ENCODE measurements around the gene HNRNPA2B1. TPM values are rescaled to one million over a fixed set of nuclear protein-coding genes. Genes with fewer than 3 reads are reported as not detected.
A peak's percentile ranks its signal among the peaks of the same experiment; 100 is the strongest.
"Not testable (repeated sequence)": the region's sequence is repeated elsewhere in the genome, so short reads cannot be mapped to it uniquely, and the experiment has no call there.

The HNRNPA2B1 gene
- total and polyA plus RNA-seq, 2 of the 4 experiments (the other 2 are of a cell fraction), result 49.3 to 515 TPM

DNA sequence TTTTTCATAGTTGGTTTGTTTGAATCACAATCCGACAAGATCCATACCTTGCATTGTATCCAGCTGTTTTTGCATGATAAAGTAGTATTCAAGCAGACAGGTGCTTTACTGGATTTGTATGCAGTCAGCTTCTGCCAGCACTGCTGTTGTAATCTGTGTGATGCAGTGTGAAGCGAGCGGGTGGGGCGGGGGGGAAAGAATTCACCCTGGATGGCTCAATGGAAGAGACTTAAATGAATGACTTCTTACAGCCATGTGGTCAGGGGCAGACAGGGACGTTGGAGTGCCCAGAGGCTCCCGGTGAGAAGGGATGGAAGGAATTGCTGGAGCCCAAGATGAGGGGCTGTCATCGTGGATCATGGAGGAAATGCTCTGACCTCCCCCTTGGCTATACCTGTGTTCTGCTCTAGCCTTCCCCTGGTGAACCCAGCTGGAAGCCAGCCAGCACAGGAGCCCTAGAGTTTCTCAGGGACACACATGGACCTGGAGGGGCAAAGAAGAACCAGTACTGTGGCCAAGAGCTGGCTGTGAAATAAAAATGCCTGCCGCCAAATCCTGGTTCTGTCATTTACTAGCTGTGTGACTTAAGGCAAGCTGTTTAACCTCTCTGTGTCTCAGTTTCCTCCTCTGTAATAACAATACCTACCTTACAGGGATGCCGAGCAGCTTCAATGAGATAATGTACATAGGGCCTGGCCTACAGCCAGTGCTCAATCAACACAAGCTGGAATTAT, 34.4 kb downstream of the HNRNPA2B1 start:
- Histone ChIP-seq H3K27ac (ENCODE audit: insufficient read depth, low read length) (no peak overlapping the region), H3K79me1 (ENCODE audit: low read depth in 1 of 2, low read length in 2 of 2) (peaks cover 3 to 18% of the 10 kb centered on the region in 2 experiments; a peak in 3 of 4 replicates), H4K20me1 (ENCODE audit: insufficient read depth, low read length) (no peaks in the 10 kb centered on the region), H2BK15ac (ENCODE audit: low read depth, low read length) (no peak overlapping the region), H2BK20ac (ENCODE audit: low read depth, low read length) (no peak overlapping the region), H3K23ac (ENCODE audit: low read depth, low read length) (no peak overlapping the region), H2AK9ac (replicated peaks; ENCODE audit: low read depth, low read length, poor library complexity) (no peak overlapping the region), H3K36me3 (ENCODE audit: control insufficient read depth, insufficient read depth, low read length) (no peaks in the 10 kb centered on the region), H3K14ac (replicated peaks; ENCODE audit: low read depth, low read length) (no peak overlapping the region), H2AFZ (replicated peaks; ENCODE audit: low read length, poor library complexity) (peak overlapping the region; percentile 8), H4K5ac (ENCODE audit: low read depth, low read length) (no peak overlapping the region), H4K8ac (ENCODE audit: low read depth in 2 of 2, low read length in 2 of 2) (no peak overlapping the region), H3K4me2 (ENCODE audit: low read depth, low read length) (no peak overlapping the region), H3K9ac (ENCODE audit: low read depth, low read length) (no peak overlapping the region), H3K56ac (ENCODE audit: extremely low read depth, insufficient read depth, low read length) (no peak overlapping the region), H3K9me1 (ENCODE audit: insufficient read depth, low read length) (peaks cover 8% of the 10 kb centered on the region), H2BK5ac (ENCODE audit: low read depth, low read length, poor library complexity, severe bottlenecking) (no peak overlapping the region), H3K9me3 (ENCODE audit: control insufficient read depth, insufficient read depth, low read length) (no peaks in the 10 kb centered on the region), H2AK5ac (ENCODE audit: low read depth, low read length) (no peak overlapping the region), H3K4me1 (ENCODE audit: control insufficient read depth, insufficient read depth, low read length) (peaks cover 3% of the 10 kb centered on the region; the same call in 1 of the 2 replicates), H3K27me3 (ENCODE audit: control insufficient read depth, insufficient read depth, low read length) (no peaks in the 10 kb centered on the region), H3K4ac (ENCODE audit: low read depth, low read length) (no peak overlapping the region), H4K91ac (ENCODE audit: insufficient read depth, low read depth, low read length) (no peak overlapping the region), H2BK120ac (ENCODE audit: low read depth, low read length) (no peak overlapping the region), H3K18ac (ENCODE audit: low read depth, low read length) (no peak overlapping the region), H3K4me3 (ENCODE audit: insufficient read depth, low read depth, low read length) (no peak overlapping the region)
- dilution Hi-C loops (cut with HindIII; ENCODE audit: low sequenced_read_pairs, unreplicated experiment), result no loop called here
- no TSS peak for BruUV-seq (replicated peaks)
- intact Hi-C loops (cut with micrococcal nuclease), result no loop called here
- ATAC-seq (ENCODE audit: low read depth), result no peak
- CTCF ChIA-PET, result no interaction called here
- in situ Hi-C loops (cut with MboI; ENCODE audit: low sequenced_read_pairs), result no loop called here
- no peak for DNase-seq
- 92% methylated on average over 4 of the region's 9 CpGs; no CpG with 5 or more reads in 1 of the 2 experiments for WGBS, 2 experiments (ENCODE audit: extremely low coverage in 2 of 2, insufficient read length in 1 of 2)
- POLR2A ChIA-PET (ENCODE audit: unreplicated experiment), result interaction anchor here (1.0 kb wide), 1 partner anchor 23 kb away, joined by 3 read pairs; no protein-coding TSS in a partner anchor
- TF ChIP-seq RAD21 (IDR thresholded peaks at IDR 0.05; ENCODE audit: low read length) (no peak), SMC3 (IDR thresholded peaks at IDR 0.05; ENCODE audit: low read depth, low read length) (no peak), MAZ (IDR thresholded peaks at IDR 0.05; ENCODE audit: borderline replicate concordance, low read depth, low read length) (no peak), RCOR1 (IDR thresholded peaks at IDR 0.05; ENCODE audit: insufficient replicate concordance, low read length) (no peak)
- TF ChIP-seq, protein P1, sequence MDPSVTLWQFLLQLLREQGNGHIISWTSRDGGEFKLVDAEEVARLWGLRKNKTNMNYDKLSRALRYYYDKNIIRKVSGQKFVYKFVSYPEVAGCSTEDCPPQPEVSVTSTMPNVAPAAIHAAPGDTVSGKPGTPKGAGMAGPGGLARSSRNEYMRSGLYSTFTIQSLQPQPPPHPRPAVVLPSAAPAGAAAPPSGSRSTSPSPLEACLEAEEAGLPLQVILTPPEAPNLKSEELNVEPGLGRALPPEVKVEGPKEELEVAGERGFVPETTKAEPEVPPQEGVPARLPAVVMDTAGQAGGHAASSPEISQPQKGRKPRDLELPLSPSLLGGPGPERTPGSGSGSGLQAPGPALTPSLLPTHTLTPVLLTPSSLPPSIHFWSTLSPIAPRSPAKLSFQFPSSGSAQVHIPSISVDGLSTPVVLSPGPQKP (IDR thresholded peaks at IDR 0.05; ENCODE audit: borderline replicate concordance, low read depth, low read length), result no peak

DNA sequence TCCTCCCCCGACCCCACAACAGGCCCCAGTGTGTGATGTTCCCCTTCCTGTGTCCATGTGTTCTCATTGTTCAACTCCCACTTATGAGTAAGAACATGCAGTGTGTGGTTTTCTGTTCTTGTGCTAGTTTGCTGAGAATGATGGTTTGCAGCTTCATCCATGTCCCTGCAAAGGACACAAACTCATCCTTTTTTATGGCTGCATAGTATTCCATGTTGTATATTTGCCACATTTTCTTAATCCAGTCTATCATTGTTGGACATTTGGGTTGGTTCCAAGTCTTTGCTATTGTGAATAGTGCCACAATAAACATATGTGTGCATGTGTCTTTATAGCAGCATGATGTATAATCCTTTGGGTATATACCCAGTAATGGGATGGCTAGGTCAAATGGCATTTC, 36.7 kb downstream of the HNRNPA2B1 start:
- H3K27ac ChIP-seq (ENCODE audit: insufficient read depth, low read length); POLR2A ChIA-PET (ENCODE audit: unreplicated experiment); H2BK15ac ChIP-seq (ENCODE audit: low read depth, low read length); H3K9me3 ChIP-seq (ENCODE audit: control insufficient read depth, insufficient read depth, low read length); H4K8ac ChIP-seq (ENCODE audit: low read depth in 2 of 2, low read length in 2 of 2); H4K91ac ChIP-seq (ENCODE audit: insufficient read depth, low read depth, low read length); H3K18ac ChIP-seq (ENCODE audit: low read depth, low read length); H3K4me3 ChIP-seq (ENCODE audit: insufficient read depth, low read depth, low read length); intact Hi-C loops (cut with micrococcal nuclease); H3K4ac ChIP-seq (ENCODE audit: low read depth, low read length); dilution Hi-C loops (cut with HindIII; ENCODE audit: low sequenced_read_pairs, unreplicated experiment); H4K5ac ChIP-seq (ENCODE audit: low read depth, low read length); H2BK5ac ChIP-seq (ENCODE audit: low read depth, low read length, poor library complexity, severe bottlenecking); H3K23ac ChIP-seq (ENCODE audit: low read depth, low read length); H3K4me1 ChIP-seq (ENCODE audit: control insufficient read depth, insufficient read depth, low read length); H3K4me2 ChIP-seq (ENCODE audit: low read depth, low read length); H2AK5ac ChIP-seq (ENCODE audit: low read depth, low read length); H3K56ac ChIP-seq (ENCODE audit: extremely low read depth, insufficient read depth, low read length); H3K27me3 ChIP-seq (ENCODE audit: control insufficient read depth, insufficient read depth, low read length); H3K9me1 ChIP-seq (ENCODE audit: insufficient read depth, low read length); ATAC-seq (ENCODE audit: low read depth); H2AK9ac ChIP-seq (replicated peaks; ENCODE audit: low read depth, low read length, poor library complexity); H3K36me3 ChIP-seq (ENCODE audit: control insufficient read depth, insufficient read depth, low read length); H4K20me1 ChIP-seq (ENCODE audit: insufficient read depth, low read length); in situ Hi-C loops (cut with MboI; ENCODE audit: low sequenced_read_pairs); H2AFZ ChIP-seq (replicated peaks; ENCODE audit: low read length, poor library complexity); H2BK20ac ChIP-seq (ENCODE audit: low read depth, low read length); H3K14ac ChIP-seq (replicated peaks; ENCODE audit: low read depth, low read length); H2BK120ac ChIP-seq (ENCODE audit: low read depth, low read length); BruUV-seq (replicated peaks); H3K9ac ChIP-seq (ENCODE audit: low read depth, low read length); DNase-seq; CTCF ChIA-PET: not testable (repeated sequence)
- H3K79me1 ChIP-seq (ENCODE audit: low read depth in 1 of 2, low read length in 2 of 2), result peaks cover 9 to 29% of the 10 kb centered on the region in 2 experiments
- WGBS, 2 experiments (ENCODE audit: extremely low coverage in 2 of 2, insufficient read length in 1 of 2), result no CpG with 5 or more reads among the region's 1 CpG

All from IMR-90 (cell line).